SH-SY5Y (cell line): ENCODE results near the gene FRMD4A.

Experiments used
- GATA2 ChIP-seq: IDR thresholded peaks from 2 replicates; pipeline ENCODE4 v1.6.1; 2011; ENCODE audit warnings: mild to moderate bottlenecking, low read depth, low read length
- GATA3 ChIP-seq: IDR thresholded peaks from 2 replicates; pipeline ENCODE4 v1.6.1; 2011; ENCODE audit warnings: low read depth, mild to moderate bottlenecking, low read length, moderate library complexity

Gene FRMD4A

DNA sequence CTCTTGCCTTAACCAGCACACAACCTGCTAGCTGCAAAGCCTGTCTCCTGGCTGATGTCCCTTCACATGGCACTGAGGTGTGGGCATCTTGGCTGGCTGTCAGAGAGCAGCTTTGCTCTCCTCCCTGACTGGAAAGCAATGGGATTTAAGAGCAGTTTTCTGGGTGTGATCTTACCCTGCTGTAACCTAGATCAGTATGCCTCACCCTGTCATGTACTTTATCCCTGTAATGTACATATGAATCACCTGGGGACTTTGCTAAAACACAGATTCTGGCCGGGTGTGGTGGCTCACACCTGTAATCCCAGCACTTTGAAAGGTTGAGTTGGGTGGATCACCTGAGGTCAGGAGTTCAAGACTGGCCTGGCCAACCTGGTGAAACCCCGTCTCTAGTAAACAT, 209.9 kb downstream of the FRMD4A start:
- TF ChIP-seq GATA3 = no peak
- no peak for TF ChIP-seq GATA2

DNA sequence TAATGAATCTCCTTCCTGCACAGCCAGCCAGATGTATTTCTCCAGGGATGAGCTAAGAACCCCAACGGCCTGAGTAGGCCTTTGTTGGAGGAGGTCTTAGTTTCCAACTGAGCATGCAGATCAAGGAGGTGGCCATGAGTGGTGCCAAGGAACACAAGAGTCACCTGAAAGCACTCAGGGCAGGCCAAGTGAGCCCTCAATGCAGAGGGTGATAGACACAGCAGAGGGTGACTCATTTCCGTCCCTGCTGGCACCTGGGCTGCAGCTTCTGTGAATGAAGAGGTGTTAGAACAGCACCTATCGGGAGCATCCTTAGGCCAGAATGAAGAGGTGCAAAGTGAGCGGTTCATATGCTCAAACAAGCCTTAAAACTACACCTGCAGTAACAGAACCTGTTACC, 211.8 kb downstream of the FRMD4A start:
- TF ChIP-seq GATA2 (no peak), GATA3 (no peak)

DNA sequence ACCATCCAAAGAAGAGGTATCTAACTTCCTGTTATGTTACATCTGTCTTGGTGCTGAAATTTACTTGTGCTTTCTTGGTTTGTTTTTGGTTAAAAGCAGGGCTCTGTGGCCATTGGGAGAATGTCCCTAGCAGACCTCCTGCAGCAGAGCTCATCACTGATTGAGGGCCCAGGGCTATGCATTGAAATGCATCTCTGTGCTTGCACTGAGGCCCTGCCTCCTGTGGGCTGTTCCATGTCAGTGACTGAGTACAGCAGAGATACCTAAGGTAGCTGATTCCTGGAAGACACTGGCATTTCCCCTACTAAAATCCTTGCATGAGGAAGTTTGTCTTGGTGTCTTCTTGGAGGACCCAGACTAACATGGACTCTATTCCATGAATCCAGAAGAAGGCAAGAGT, 213.9 kb downstream of the FRMD4A start:
- TF ChIP-seq GATA3 (no peak), GATA2 (no peak)

DNA sequence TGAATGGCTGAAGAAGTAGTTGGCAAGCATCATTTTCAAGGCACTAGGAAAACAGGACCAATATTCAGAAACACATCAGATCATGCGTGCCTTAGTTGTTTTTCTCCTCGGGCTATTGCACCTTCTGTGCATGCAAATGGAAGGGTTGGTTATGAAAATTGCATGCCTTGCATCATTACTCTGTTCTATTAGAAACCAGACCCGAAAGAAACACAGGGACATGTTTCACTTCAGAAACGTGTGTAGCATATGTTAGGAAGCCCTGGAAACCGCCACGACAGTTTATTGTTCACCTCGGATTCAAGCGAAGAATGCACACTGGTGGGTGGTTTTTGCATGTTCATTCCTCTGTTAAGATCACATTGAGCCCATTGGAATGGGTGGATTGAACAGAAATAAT, 214.7 kb downstream of the FRMD4A start:
- TF ChIP-seq GATA2 (no peak), GATA3 (no peak)

DNA sequence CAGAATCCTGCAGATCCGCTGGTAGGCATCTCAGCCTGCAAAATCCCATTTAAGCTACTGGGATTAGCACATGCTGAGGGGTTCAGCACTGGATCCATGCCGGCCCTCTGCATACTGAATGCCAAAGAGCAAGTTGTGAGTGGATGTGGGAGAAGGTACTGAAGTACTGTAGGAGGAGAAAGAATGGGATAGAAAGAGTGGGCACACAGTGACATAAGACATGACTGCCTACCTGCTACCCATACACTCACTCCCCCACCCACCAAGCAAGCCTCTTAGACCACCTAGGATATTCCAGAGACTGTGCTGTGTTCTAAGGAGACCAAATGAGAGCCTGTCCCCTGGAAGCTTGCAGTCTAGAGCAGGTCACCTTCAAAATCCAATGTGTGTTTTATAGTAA, 215.9 kb downstream of the FRMD4A start:
- TF ChIP-seq GATA2 (no peak), GATA3 (no peak)

DNA sequence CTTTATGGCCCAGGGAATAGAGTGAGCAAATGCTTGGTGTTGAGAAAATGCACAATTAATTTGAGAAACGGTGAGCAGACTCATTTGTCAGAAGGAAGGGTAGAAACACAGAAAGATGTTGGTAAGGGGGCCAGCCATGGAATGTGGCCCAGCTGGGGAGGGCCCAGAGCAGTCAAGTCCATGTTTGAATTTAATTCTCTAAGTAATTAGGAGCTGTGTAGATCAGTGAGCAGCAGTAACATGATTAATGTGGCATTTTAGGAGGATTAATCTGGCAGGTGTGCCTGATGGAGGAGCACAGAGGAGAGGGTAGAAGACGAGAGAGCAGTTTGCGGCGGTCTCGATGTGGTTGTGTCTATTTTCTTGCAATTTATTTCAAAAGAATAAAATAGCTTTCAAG, 218.7 kb downstream of the FRMD4A start:
- TF ChIP-seq GATA2 (no peak), GATA3 (no peak)

DNA sequence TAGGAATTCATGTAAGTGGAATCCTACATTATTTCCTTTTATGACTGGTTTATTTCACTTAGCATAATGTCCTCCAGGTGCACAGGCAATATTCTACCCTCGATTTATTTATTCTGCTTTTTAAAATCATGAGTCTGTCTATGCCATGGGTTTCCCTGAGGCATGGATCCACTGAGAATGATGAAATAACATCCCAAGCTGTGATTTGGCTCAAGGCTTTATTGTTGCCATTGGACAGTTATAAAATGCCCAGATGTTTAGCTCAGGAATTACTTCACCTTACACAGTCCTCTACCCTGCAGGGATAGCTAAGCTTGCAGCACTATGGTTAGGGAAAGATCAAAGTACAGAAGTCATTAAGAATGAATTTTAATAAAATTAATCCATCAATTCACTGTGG, 219.5 kb downstream of the FRMD4A start:
- TF ChIP-seq GATA2 (no peak), GATA3 (no peak)

DNA sequence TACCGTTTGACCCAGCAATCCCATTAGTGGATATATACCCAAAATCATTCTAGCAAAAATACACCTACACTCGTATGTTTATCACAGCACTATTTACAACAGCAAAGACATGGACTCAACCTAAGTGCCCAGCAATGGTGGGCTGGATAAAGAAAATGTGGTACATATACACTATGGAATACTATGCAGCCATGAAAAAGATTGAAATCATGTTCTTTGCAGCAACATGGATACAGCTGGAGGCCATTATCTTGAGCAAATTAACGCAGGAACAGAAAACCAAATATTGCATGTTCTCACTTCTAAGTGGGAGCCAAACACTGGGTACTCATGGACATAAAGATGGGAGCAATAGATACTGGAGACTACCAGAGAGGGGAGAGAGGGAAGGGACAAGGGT, 223.9 kb downstream of the FRMD4A start:
- TF ChIP-seq GATA3 (no peak), GATA2 (no peak)

DNA sequence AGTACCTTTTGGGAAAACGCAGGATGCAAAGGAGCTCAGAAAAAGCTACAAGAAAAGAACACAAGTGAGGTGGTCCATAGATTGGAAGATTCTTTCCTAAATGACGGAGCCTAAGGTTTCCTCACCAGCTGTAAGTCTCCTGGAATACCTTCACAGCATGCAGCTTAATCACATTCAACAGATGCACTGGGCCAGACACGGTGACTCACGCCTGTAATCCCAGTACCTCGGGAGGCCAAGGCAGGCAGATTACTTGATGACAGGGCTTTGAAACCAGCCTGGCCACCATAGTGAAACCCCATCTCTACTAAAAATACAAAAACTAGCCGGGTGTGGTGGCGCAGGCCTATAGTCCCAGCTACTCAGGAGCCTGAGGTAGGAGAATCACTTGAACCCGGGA, 228.7 kb downstream of the FRMD4A start:
- no peak for TF ChIP-seq GATA2
- no peak for TF ChIP-seq GATA3

DNA sequence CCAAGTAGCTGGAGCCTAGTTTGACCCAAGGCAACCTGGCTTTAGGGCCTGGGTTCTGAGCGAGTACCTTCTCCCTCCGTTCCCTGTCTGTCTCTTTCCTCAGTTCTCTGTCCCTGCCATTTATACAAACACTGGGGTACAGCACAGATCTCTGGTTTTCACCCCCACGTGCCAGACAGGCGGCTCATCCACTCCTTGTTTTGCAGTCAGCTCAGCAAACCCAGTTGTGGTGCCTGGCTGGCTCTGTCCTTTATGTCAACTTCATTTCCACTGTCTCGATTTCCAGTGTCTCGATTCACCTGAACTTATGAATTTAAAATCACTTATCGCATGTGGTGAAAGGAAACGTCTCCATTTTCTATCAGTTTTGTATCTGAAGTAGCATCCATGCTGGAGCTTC, 230.8 kb downstream of the FRMD4A start:
- TF ChIP-seq GATA2 (no peak), GATA3 (no peak)

DNA sequence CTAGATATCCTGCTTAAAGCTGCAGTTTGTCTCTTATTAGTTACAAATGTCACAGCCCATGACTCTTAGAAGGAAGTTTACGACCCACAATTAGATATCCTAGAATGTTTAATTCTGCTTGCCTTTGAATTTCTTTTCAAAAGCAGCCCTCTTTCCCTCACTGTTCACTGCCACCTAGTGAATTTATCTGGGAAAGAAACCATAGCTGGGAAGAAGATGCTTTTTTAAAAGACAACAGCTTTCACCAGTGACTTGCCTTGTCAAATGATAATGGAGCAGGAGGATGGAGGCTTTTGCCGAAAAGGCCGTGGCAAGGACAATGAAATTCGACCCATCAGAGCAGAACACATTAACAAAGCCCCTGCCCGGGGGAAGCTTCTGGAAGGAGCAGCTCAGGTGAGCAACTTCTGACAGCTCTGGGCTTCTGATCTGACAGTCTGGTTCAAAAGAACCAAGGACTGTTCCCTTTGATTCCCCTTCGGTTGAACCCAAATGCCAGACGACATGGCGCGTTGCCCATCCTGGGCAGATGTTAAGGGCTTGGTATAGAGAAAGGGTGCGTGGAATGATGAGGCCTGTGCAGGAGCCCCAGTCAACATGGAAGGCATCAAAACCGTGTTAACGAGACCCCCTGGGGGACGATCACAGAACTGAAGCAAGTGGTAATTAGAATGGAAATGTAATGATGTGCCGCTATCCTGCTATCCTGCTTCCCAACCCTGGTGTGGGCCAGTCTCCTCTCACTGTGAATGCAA, 236.8 kb downstream of the FRMD4A start:
- no peak for TF ChIP-seq GATA3
- TF ChIP-seq GATA2 = no peak

DNA sequence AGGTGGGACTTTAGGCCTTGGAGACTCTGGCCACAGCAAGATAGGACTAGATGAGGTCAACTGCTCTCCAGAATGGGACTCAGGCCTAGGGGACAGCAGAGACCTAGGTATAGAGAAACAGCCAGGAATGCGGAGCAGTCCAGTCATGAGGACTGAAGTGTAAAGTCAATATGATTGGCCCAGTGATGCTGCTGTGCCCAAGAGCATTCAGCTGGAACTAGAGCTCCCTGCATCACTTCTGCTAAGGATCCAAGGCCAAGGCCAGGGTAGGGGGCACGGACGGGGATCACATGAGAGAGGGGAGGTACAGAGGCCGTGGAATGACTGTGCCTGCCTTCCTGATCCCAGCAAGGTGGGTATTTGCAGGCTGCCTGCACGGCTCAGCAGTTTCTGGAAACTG, 237.9 kb downstream of the FRMD4A start:
- no peak for TF ChIP-seq GATA2
- no peak for TF ChIP-seq GATA3

DNA sequence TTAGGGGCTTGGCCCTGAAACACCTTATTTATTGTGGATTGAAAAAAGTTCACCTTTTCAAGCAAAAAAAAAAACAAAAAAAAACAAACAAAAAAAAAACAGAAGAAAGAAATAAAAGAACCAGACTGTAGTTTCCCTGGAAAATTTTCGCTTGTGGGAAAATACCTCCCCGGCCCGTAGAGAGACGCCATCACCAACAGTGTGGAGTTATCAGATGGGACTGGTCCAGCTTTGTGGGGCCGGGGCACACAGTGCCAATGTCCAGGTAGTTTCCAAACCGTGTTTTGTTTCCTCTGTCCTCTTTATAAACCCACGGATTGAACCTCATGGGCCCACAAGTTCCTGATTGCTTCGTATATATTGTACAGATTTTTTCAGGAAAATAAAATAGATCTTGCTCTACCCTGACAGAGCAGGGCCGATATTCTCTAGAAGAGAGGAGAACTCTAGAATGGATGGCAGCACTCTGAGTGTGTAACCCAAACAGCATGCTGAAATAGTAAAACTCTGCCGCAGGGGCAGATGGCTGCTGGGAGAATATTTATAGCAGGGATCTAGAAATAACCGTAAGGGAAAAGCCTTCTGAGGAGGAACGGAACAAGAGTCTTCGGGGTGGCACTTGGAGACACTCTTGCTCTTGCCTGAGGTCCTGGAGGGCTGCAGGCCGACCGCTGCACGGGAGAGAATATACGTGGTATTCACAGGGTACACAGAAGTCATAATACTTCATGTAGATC, 241.0 kb downstream of the FRMD4A start:
- TF ChIP-seq GATA3 = no peak
- TF ChIP-seq GATA2 = no peak

DNA sequence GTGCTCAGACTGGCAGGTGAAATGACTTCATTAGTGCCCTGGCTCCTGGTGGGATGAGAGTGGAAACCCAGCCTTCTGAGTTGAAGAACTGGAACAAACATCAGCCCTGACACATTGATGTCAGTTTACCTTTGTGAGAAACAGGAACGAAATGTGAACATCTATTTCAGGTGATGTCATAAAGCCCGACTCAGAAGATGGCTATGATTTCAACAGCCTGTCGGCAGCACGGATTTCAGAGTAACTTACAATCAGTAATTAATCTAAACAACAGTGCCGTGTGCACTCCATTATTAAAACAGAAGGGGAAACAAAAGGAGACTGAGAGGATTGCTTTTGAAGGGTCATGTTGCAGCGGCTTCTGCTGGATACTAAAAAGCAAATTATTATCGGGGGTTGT, 243.2 kb downstream of the FRMD4A start:
- TF ChIP-seq GATA2 (no peak), GATA3 (no peak)

DNA sequence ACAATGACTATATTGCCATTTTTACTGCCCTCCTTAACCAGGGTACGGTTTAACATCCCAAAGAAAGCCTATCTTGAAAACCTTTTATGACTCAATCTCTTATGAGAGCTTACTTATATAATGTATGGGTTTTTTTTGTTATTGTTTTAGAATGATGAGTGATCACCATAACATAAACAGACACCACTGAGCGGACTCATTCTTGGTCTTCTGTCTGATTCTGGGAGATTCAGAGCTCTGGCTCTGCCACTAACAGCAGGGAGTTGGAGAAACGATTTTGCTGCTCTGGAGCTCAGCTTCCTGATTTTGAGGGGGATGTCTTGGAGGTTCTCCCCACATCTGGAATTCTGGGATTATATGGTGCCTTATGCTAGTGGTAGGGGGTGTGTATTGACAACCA, 244.1 kb downstream of the FRMD4A start:
- TF ChIP-seq GATA3 = no peak
- TF ChIP-seq GATA2 = no peak

DNA sequence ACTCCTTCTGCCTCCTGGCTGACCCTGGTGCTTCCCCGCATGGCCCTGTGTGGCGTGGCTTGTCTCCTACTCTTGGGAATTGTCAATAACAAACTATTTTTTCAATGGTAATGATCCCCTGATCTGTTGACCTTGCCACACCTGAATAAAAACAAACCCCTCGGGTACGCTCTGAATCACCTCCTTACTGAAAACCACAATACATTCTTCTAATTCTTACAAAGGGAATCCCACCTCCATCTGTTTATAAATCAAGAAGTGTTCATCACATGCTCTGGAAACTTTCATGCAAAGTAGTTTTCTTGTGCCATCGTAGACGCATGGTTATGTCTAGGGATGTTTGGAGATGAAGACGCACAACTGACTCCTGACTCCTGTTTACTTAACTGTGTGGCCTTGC, 245.8 kb downstream of the FRMD4A start:
- TF ChIP-seq GATA3 = no peak
- TF ChIP-seq GATA2 = no peak
